Measurements from ENCODE around the gene HS6ST1.

- peak in 4 of 5 experiments; percentile 20 to 35 (median 21) for TF ChIP-seq CTCF (IDR thresholded peaks at IDR 0.05)
- TF ChIP-seq POLR2AphosphoS5 (IDR thresholded peaks at IDR 0.05), result no peak
- no peak for TF ChIP-seq POLR2A (IDR thresholded peaks at IDR 0.05)
These were observed 5.4 kb downstream of the HS6ST1 start for GRCh38 chr2:128313091-128313836.
